NCI-H524 treated with DMSO at 0.1 percent for 48 hours (cell line): ENCODE measurements around the gene GANAB.
A peak's percentile ranks its signal among the peaks of the same experiment; 100 is the strongest.
"Not testable (repeated sequence)": the region's sequence is repeated elsewhere in the genome, so short reads cannot be mapped to it uniquely, and the experiment has no call there.

Source experiments
- DNase-seq: peaks from one replicate; lab custom pipeline; 2025; lab: John Stamatoyannopoulos, UW

Gene GANAB

DNA sequence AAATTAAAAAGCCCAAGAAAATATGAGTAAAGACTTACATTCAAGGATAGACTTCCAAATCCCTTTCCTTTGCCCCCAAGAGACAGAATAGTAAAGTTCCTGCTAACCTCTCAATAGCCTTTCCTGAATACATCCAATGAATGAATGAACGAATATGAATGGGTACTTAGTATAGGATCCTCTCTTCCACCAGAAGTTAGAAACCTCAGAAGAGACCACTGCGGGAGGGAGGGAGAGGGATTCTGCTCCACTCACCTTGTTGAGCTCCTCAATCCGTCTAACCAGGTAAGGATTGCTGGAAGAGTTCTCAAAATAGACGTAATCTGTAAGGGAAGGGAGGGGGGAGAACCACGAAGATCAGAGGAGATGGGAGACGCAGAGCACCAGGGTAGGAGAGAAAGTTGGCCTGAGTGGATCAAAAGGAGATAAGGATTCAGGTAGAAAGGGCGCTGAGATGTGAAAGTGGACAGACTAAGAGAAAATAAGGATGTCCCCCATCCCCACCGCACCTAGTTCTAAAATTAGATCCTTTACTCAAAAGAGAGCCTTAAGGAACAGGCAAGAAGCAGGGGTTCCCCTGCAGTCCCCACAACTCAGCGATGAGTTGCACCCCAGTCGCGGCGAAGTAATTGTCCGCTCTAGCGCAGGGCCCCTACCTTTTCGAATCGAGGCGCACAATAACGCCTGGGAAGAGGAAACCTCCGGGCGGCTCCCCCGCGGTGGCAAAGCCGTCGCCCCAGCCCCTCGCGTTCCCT lies 45.9 kb downstream of the GANAB start:
- no peak for DNase-seq

GRCh38 chr11:62599901-62600300 lies 46.5 kb downstream of the GANAB start:
- no peak for DNase-seq

GRCh38 chr11:62599069-62599696 lies 47.2 kb downstream of the GANAB start:
- peak; percentile 64 for DNase-seq

DNA sequence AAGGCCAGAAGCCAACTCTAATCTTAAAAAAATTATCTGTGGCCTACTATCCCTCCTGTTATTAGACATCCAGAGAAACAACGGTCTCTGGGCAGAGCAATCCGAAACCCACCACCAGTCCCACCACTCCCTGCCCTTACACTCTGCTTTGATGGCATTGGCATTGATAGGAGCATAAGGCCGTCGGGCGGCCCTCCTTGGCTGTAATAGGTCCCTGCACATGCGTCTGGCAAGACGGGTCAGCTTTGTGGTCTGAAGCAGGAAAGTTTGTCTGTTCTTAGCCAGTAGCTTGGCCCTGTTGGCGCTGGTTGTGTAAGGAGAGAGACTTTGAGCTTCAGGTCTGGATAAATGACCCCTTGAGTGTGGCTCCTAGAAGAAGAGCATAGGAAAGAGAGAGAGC lies 51.3 kb downstream of the GANAB start:
- no peak for DNase-seq

DNA sequence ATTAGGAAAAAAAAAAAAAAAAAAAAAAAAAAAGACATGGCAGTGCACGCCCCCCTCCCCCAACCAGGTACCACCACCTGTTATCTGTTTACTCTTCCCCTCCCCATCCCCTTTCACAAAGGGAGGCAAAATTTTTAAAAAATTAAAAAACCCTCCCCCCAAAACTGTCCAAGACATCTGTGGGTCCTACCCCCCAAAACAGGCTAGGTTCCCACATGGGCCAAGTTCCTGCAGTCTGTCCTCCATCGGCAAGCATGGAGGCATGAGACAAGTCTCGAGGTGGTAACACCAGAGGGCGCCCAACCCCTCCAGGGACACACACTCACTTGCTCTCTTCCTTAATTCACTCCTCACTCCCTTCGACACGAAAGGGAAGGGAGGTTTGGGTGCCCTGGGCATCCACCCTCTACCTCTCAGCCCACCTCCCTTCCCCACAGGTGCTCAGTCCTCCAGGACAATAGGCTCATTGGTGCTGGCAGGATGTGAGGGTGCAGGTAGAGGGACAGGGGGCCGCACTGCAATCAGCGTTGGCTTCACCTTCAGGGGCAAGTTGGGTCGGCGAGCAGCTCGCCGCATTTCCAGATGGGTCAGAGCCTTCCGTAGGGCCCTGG lies 52.9 kb downstream of the GANAB start:
- no peak for DNase-seq

DNA sequence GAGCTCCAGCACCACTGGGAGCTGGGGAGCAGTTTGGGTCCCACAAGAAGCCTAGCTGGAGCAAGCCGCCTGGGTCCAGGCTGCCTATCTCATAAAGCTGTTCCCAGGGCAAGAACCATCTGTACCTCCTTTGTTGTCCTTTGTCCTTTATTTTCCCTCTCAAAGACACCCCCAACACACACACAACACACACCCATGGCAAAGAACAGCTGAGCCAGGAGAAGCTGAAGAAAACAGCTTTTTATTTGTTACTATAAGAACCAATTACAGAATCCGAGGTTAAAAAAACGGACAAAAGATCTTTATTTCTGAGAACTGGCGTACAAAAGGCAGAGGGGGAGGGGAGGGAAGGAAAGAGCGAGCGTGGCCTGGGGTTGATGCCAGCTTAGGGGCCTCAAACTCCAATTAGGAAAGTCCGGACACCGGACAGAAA lies 53.4 kb downstream of the GANAB start:
- DNase-seq: no peak

GRCh38 chr11:62592146-62592815 lies 54.1 kb downstream of the GANAB start:
- DNase-seq: no peak

DNA sequence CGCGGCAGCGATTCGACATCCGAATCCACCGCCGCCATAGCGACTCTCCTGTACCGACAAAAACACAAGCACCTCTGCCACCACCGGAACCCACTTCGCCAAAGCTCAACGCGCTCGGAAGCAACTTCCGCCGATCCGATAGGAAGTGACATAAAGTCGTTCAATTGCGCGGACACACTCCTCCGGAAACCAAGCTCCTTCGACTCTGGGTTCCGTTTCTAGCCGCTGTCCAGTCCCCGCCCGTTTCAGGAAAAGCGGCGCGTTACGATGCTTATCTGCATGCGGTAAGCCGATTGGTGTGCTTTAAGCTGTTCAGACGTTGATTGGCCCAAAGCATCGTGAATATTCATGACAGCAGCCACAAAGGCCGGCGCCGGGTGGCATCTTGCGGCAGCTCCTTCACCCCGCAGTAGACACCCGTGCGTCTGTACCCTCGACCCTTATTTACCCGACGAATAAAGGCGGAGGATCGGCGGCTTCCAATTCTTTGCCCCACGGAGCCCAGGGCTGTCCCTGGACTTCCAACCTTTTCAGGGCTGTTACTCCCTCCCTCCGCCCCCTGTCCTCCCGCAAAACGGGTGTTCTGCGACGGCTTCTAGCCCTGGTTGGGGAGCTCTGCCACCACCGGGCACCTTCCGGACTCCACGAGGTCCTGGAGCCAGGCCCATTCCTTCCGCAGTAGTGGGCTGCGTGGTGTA lies 54.8 kb downstream of the GANAB start, which contains the start of gene TUT1:
TSS of gene TUT1 (minus strand) at position 76 of the 698 bp plus-strand sequence. CDS start at position 38, 38 bp downstream.
- peak; percentile 96 for DNase-seq

DNA sequence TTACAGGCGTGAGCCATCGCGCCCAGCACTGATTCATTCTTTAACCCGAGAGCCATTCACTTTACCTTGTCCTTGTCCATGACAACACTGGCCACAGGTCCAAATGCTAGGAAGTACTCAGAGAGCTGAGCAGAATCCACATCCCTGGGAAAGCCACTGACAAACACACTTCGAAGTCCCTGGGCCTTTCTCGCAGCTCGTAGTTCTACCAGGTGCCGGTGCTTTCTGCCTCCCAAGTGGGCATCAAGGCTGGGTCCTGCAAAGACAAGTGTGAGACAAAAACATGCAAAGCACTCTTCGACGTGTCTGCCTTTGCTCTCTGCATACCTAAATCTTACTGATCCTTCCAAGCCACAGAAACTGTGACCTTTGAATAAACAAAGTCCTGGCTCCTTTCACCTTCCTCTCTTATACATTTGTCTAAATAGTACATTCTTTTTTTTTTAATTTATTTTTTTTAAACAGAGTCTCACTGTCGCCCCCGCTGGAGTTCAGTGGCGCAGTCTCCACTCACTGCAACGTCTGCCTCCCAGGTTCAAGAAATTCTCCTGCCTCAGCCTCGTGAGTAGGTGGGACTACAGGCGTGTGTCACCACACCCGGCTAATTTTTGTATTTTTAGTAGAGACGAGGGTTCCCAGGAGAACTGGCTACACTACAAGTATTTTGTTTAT lies 57.3 kb downstream of the GANAB start:
- no peak for DNase-seq

GRCh38 chr11:62585356-62585755 lies 61.1 kb downstream of the GANAB start:
- DNase-seq: not testable (repeated sequence)

DNA sequence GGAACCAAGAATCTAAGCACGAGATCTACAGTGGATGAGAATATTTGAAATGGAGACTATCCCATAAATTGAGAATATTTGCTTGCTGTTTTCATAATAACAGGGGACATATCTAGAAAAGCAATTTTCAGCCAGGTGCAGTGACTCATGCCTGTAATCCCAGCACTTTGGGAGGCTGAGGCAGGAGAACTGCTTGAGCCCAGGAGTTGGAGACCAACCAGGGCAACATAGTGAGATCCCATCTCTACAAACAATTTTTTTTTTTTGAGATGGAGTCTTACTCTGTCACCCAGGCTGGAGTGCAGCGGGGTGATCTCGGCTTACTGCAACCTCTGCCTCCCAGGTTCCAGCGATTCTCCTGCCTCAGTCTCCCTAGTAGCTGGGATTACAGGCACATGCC lies 64.7 kb downstream of the GANAB start:
- DNase-seq: not testable (repeated sequence)

DNA sequence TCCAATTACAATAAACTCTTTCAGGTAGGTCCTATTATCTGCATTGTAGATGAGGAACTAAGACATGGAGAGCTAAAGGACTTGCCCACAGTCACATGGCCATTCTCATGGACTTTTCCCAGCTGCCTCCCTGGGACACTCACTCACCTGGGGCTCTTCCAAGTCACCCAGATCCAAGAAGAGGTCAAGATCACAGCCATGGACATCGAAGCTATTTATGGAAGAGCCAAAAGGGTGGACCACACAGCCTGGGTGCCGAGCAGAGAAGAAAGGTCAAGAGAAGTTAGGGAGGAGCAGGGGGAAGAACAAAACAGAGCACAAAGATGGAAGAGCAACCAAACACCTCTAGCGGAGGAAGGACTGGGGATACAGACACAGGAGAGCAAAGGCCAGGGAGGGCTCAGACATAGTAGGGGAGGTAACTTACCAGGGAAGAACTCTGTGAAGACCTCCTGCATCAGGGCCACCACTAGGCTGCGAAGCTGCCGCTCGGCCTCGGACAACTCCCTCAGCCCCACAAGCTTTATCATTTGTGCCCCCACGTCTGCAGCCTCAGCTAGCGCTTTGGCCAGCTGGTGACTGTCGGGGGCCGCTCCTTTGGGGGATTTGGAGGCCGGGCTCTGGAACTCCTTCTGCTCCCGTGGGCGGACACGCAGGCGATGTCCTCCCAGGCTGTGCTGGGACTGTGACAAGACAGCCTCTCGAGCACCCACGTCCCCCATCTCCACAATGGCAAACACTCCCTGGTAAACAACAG lies 65.3 kb downstream of the GANAB start:
- no peak for DNase-seq

GRCh38 chr11:62579252-62579651 lies 67.2 kb downstream of the GANAB start:
- DNase-seq: no peak

- no peak for DNase-seq
These were observed 67.9 kb downstream of the GANAB start for GRCh38 chr11:62578541-62578940.

- no peak for DNase-seq
These were observed 69.2 kb downstream of the GANAB start for GRCh38 chr11:62577046-62577714.

DNA sequence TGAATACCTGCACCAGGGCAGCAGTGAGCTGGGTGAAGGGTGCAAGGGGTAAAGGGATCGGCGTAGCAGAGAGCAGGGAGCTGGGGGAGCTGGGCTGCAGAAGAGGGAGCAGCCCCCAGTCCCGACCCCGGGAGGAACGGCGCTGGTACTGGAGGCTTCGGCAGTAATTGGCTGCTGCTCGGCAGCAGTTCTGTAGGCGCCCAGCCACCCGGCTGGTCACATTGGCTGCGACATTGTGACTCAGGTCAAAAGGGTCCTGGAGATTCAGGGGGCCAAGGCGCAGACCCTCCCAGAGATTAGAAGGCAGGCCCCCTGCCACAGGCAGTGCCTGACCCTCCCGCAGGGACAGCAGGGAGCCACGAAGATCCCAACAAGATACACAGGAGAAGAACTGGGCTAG lies 70.6 kb downstream of the GANAB start:
- no peak for DNase-seq

GRCh38 chr11:62575156-62575555 lies 71.3 kb downstream of the GANAB start:
- DNase-seq: no peak
